Nephron (organoid): ENCODE results near the gene PRPF31.
A peak's percentile ranks its signal among the peaks of the same experiment; 100 is the strongest.

Source experiments
- H3K27ac Mint-ChIP-seq, 3 experiments: 2 replicates each; pipeline ENCODE4 v1.8.0; 2020; ENCODE audit warnings: mixed read lengths in 3 of 3, mild to moderate bottlenecking in 2 of 3, moderate library complexity in 1 of 3
- H3K27me3 Mint-ChIP-seq: 2 replicates; pipeline ENCODE4 v1.8.0; 2021; ENCODE audit warnings: low read depth, mild to moderate bottlenecking, moderate library complexity, mixed read lengths
- H3K36me3 Mint-ChIP-seq: 2 replicates; pipeline ENCODE4 v1.8.0; 2020; ENCODE audit warnings: low read depth, mixed read lengths
- H3K4me1 Mint-ChIP-seq: 2 replicates; pipeline ENCODE4 v1.8.0; 2020; ENCODE audit warnings: mixed read lengths
- H3K4me3 Mint-ChIP-seq, 3 experiments: 2 replicates each; pipeline ENCODE4 v1.8.0; 2020; ENCODE audit warnings: mild to moderate bottlenecking in 3 of 3, mixed read lengths in 3 of 3, moderate library complexity in 2 of 3
- H3K9me3 Mint-ChIP-seq: 2 replicates; pipeline ENCODE4 v1.8.0; 2020; ENCODE audit warnings: mixed read lengths
- TF ChIP-seq, protein P1 (sequence below), 3 experiments: fragments of 200-600 bp; sonication (generic); IDR thresholded peaks; one replicate each; pipeline ENCODE4 v1.5.0; 2021; ENCODE audit warnings: antibody characterized with exemption in 3 of 3; ENCODE audit not compliant: unreplicated experiment in 3 of 3

The PRPF31 gene

GRCh38 chr19:54152267-54152666 lies 36.7 kb downstream of the PRPF31 start:
- TF ChIP-seq, protein P1, sequence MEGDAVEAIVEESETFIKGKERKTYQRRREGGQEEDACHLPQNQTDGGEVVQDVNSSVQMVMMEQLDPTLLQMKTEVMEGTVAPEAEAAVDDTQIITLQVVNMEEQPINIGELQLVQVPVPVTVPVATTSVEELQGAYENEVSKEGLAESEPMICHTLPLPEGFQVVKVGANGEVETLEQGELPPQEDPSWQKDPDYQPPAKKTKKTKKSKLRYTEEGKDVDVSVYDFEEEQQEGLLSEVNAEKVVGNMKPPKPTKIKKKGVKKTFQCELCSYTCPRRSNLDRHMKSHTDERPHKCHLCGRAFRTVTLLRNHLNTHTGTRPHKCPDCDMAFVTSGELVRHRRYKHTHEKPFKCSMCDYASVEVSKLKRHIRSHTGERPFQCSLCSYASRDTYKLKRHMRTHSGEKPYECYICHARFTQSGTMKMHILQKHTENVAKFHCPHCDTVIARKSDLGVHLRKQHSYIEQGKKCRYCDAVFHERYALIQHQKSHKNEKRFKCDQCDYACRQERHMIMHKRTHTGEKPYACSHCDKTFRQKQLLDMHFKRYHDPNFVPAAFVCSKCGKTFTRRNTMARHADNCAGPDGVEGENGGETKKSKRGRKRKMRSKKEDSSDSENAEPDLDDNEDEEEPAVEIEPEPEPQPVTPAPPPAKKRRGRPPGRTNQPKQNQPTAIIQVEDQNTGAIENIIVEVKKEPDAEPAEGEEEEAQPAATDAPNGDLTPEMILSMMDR (IDR thresholded peaks at IDR 0.05; ENCODE audit: unreplicated experiment in 3 of 3): no peak
- Mint-ChIP-seq H3K4me1 (peaks cover 10% of the 10 kb centered on the region), H3K36me3 (peaks cover 60% of the 10 kb centered on the region), H3K9me3 (no peaks in the 10 kb centered on the region), H3K4me3 (no peak overlapping the region), H3K27me3 (no peaks in the 10 kb centered on the region), H3K27ac (no peak overlapping the region)

DNA sequence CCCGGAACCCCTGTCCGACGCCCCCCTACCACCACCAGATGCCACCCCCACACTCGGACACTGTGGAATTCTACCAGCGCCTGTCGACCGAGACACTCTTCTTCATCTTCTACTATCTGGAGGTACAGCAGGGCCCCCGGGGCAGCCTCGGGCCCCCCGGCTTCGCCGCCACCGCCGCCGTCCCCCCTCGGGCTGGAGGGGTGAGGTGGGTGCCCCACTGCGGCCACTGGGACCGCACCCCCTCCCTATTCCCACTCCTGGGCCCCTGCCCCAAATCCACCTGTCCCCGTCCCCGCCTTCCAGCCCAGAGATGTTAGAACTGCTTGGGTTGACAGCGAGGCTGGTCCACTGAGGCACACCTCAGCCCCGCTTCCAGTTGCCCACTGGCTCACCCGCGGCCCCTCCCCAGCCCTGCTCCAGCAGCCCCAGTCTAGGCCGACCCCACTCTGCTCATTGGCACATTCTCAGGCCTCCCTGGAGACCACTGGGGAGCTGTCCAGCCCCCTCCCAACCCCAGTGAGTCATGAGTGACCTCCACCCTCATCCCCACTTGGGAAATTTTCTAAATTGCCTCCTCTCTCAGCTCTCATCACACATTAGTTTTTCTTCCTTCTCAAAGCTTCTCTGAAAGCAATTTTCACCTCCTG lies 37.4 kb downstream of the PRPF31 start:
- Mint-ChIP-seq H3K27ac (peak overlapping the region in 2 of 3 experiments; percentile 23 to 37), H3K4me3 (no peak overlapping the region), H3K4me1 (peaks cover 5% of the 10 kb centered on the region), H3K9me3 (no peaks in the 10 kb centered on the region), H3K27me3 (no peaks in the 10 kb centered on the region), H3K36me3 (peaks cover 55% of the 10 kb centered on the region)
- TF ChIP-seq, protein P1 (IDR thresholded peaks at IDR 0.05; ENCODE audit: unreplicated experiment in 3 of 3): no peak

GRCh38 chr19:54153731-54154326 lies 38.3 kb downstream of the PRPF31 start:
- Mint-ChIP-seq H3K4me1 (peaks cover 12% of the 10 kb centered on the region), H3K36me3 (peaks cover 53% of the 10 kb centered on the region), H3K27ac (peak overlapping the region in 1 of 3 experiments; percentile 37), H3K4me3 (no peak overlapping the region), H3K27me3 (no peaks in the 10 kb centered on the region), H3K9me3 (no peaks in the 10 kb centered on the region)
- TF ChIP-seq, protein P1 (IDR thresholded peaks at IDR 0.05; ENCODE audit: unreplicated experiment in 3 of 3): no peak

DNA sequence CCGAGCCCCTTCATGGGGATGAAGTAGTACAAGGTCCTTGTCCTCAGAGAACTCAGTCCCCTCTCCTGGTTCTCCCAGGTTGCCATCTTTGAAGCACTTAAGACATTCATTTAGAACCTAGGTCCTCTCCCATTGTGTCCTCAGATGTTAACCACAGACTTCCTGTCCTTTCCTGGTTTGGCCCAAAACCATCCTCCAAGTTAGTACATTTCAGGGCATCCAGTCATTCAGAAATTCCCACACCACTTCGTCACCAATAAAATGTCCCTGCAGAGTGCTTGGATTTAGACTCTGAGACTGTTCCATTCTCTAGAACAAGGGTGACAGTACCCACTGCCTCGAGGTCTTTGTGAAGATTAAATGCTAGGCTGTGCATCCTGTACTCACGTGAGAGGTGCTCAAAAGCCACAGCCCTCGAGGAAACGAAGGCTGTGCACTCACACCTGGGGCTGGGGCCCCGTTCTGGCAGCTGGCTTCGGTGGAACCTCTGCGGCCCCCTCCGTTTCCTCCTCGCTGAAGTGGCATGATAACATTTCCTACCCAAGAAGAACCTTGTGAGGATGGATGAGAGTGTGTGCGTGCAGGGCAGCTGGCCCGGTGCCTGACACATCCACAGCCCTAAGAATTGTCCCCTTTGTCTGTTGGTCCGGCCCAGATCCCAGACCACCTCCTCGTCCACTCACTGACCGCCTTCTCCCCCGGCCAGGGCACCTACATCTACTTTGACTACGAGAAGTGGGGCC lies 39.2 kb downstream of the PRPF31 start:
- peaks cover 49% of the 10 kb centered on the region for H3K36me3 Mint-ChIP-seq
- H3K4me1 Mint-ChIP-seq: peaks cover 19% of the 10 kb centered on the region
- H3K27ac Mint-ChIP-seq: peak overlapping the region in 2 of 3 experiments; percentile 37 to 43
- H3K9me3 Mint-ChIP-seq: peaks cover under 1% of the 10 kb centered on the region
- no peaks in the 10 kb centered on the region for H3K27me3 Mint-ChIP-seq
- no peak overlapping the region for H3K4me3 Mint-ChIP-seq
- TF ChIP-seq, protein P1 (IDR thresholded peaks at IDR 0.05; ENCODE audit: unreplicated experiment in 3 of 3): no peak

- H3K36me3 Mint-ChIP-seq: peaks cover 48% of the 10 kb centered on the region
- no peaks in the 10 kb centered on the region for H3K27me3 Mint-ChIP-seq
- no peak overlapping the region for H3K27ac Mint-ChIP-seq
- TF ChIP-seq, protein P1 (IDR thresholded peaks at IDR 0.05; ENCODE audit: unreplicated experiment in 3 of 3): no peak
- H3K4me1 Mint-ChIP-seq: peaks cover 27% of the 10 kb centered on the region
- peaks cover 4% of the 10 kb centered on the region for H3K9me3 Mint-ChIP-seq
- no peak overlapping the region for H3K4me3 Mint-ChIP-seq
Measured at GRCh38 chr19:54155694-54156093, 40.1 kb downstream of the PRPF31 start.
